ENCODE data around the gene HBB.
"Not testable (repeated sequence)": the region's sequence is repeated elsewhere in the genome, so short reads cannot be mapped to it uniquely, and the experiment has no call there.

Gene HBB

GRCh38 chr11:5226732-5227310, at the start of gene HBB:
Gene HBB, minus strand, starts transcription at chr11:5227071. Its CDS starts 50 bp downstream, at chr11:5227021.
- DNase-seq (ENCODE audit: low spot score): no peak

- no peak for DNase-seq (ENCODE audit: low spot score)
Measured at GRCh38 chr11:5275369-5276110, 48.7 kb upstream of the HBB start.

GRCh38 chr11:5274395-5274794, 47.5 kb upstream of the HBB start:
- no peak for DNase-seq (ENCODE audit: low spot score)

GRCh38 chr11:5272395-5273017, 45.6 kb upstream of the HBB start:
- DNase-seq (ENCODE audit: low spot score): no peak

GRCh38 chr11:5269715-5270147, 42.9 kb upstream of the HBB start, which contains the start of gene HBE1:
Gene HBE1, minus strand, starts transcription at chr11:5269945. Its CDS starts 55 bp downstream, at chr11:5269890.
- DNase-seq (ENCODE audit: low spot score): no peak

- no peak for DNase-seq (ENCODE audit: low spot score)
Measured at GRCh38 chr11:5267033-5267563, 40.2 kb upstream of the HBB start.

GRCh38 chr11:5266609-5267008, 39.7 kb upstream of the HBB start:
- DNase-seq (ENCODE audit: low spot score): no peak

GRCh38 chr11:5265832-5266231, 39.0 kb upstream of the HBB start:
- no peak for DNase-seq (ENCODE audit: low spot score)

- DNase-seq (ENCODE audit: low spot score): no peak
Measured at GRCh38 chr11:5258543-5259262, 31.8 kb upstream of the HBB start.

GRCh38 chr11:5257296-5257695, 30.4 kb upstream of the HBB start:
- DNase-seq (ENCODE audit: low spot score): no peak

- not testable (repeated sequence) for DNase-seq (ENCODE audit: low spot score)
Measured at GRCh38 chr11:5254646-5255413, 28.0 kb upstream of the HBB start, which contains the start of gene HBG2. Gene HBG2, minus strand, starts transcription at chr11:5254781. Its CDS starts 53 bp downstream, at chr11:5254728.

GRCh38 chr11:5254023-5254422, 27.2 kb upstream of the HBB start:
- not testable (repeated sequence) for DNase-seq (ENCODE audit: low spot score)

GRCh38 chr11:5253440-5253839, 26.6 kb upstream of the HBB start:
- DNase-seq (ENCODE audit: low spot score): not testable (repeated sequence)

GRCh38 chr11:5252919-5253265, 26.0 kb upstream of the HBB start:
- no peak for DNase-seq (ENCODE audit: low spot score)

GRCh38 chr11:5252192-5252918, 25.5 kb upstream of the HBB start:
- DNase-seq (ENCODE audit: low spot score): no peak

- DNase-seq (ENCODE audit: low spot score): no peak
Measured at GRCh38 chr11:5251746-5252145, 24.9 kb upstream of the HBB start.

- no peak for DNase-seq (ENCODE audit: low spot score)
Measured at GRCh38 chr11:5250543-5251204, 23.8 kb upstream of the HBB start.

- DNase-seq (ENCODE audit: low spot score): not testable (repeated sequence)
Measured at GRCh38 chr11:5249807-5250396, 23.0 kb upstream of the HBB start, which contains the start of gene HBG1. Gene HBG1, minus strand, starts transcription at chr11:5249857. Its CDS starts 53 bp downstream, at chr11:5249804.

GRCh38 chr11:5248498-5248897, 21.6 kb upstream of the HBB start:
- DNase-seq (ENCODE audit: low spot score): not testable (repeated sequence)

Measured in GM03348 (cell line).